Calu3 (cell line): Measurements from ENCODE around the gene KIF16B. TPM values are rescaled to one million over a fixed set of nuclear protein-coding genes. Genes with fewer than 3 reads are reported as not detected.

Source experiments
- BruUV-seq: library from RNA; stranded (reverse); fragments of 400-500 nt; replicated peaks from 2 replicates; lab custom pipeline; 2021; lab: Mats Ljungman, UMichigan
- CTCF ChIA-PET: fragments of 300-600 bp; sonication (Branson Sonifier 250); formaldehyde crosslinking; loops from one replicate; lab custom pipeline; 2022; ENCODE audit warnings: antibody characterized with exemption; lab: Charles Lee
- DNase-seq: peaks from one replicate; pipeline ENCODE4 v3.0.0; 2022
- H3K27ac Mint-ChIP-seq: one replicate; pipeline ENCODE4 v1.8.0; 2022; ENCODE audit warnings: mixed read lengths; ENCODE audit not compliant: unreplicated experiment
- H3K27me3 Mint-ChIP-seq: one replicate; pipeline ENCODE4 v1.8.0; 2022; ENCODE audit warnings: mixed read lengths; ENCODE audit not compliant: unreplicated experiment
- H3K36me3 Mint-ChIP-seq: one replicate; pipeline ENCODE4 v1.8.0; 2022; ENCODE audit warnings: mild to moderate bottlenecking, moderate library complexity, mixed read lengths; ENCODE audit not compliant: insufficient read depth, unreplicated experiment
- H3K4me1 Mint-ChIP-seq: one replicate; pipeline ENCODE4 v1.8.0; 2022; ENCODE audit warnings: mild to moderate bottlenecking, low read depth, mixed read lengths; ENCODE audit not compliant: unreplicated experiment
- H3K4me3 Mint-ChIP-seq: one replicate; pipeline ENCODE4 v1.8.0; 2022; ENCODE audit warnings: mild to moderate bottlenecking, low read depth, moderate library complexity, mixed read lengths; ENCODE audit not compliant: unreplicated experiment
- H3K9me3 Mint-ChIP-seq: one replicate; pipeline ENCODE4 v1.8.0; 2022; ENCODE audit warnings: low read depth, mixed read lengths; ENCODE audit not compliant: unreplicated experiment
- CTCF ChIP-seq: fragments of 200-600 bp; IDR thresholded peaks from one replicate; pipeline ENCODE4 v1.8.0; 2022; ENCODE audit warnings: antibody characterized with exemption; ENCODE audit not compliant: unreplicated experiment
- intact Hi-C: fragments of 100-400 bp; cut with micrococcal nuclease; formaldehyde crosslinking; loops from one replicate; pipeline ENCODE4 v1.10.0; 2022; ENCODE audit not compliant: unreplicated experiment
- total RNA-seq: library from RNA; stranded (reverse); gene quantifications from 2 replicates; pipeline ENCODE4 v1.2.3, GENCODE V29; 2022

The KIF16B gene
- total RNA-seq, 1 experiment from 2014 or later, result 4.3 TPM

GRCh38 chr20:16404640-16405039 is 168.6 kb downstream of the KIF16B start:
- TF ChIP-seq CTCF, result no peak
- no TSS peak for BruUV-seq
- no peak overlapping the region for H3K27ac Mint-ChIP-seq
- no peaks in the 10 kb centered on the region for H3K36me3 Mint-ChIP-seq
- peaks cover 3% of the 10 kb centered on the region for H3K9me3 Mint-ChIP-seq
- DNase-seq, result no peak
- intact Hi-C loops, result no loop called here
- no peaks in the 10 kb centered on the region for H3K27me3 Mint-ChIP-seq
- H3K4me3 Mint-ChIP-seq, result no peak overlapping the region
- CTCF ChIA-PET, result no interaction called here
- peaks cover 19% of the 10 kb centered on the region for H3K4me1 Mint-ChIP-seq

DNA sequence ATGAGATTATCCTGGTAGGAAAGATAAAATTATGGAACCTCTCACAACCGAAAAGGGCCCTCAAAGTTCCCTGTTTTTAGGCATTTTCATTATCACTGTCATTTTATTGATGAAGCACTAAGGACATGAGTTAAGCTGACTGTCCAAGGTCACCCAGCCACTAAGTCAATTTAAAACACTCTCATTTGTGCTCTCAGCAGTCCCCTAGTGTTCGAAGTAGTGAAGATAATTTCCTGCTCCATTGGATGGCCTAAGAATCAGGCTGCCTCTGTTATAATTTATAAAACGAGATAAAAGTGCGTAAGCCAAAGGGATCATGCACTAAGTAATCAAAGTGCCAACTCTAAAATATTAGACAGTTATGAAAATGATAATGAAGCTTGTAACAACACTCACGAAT is 169.1 kb downstream of the KIF16B start:
- intact Hi-C loops, result no loop called here
- TF ChIP-seq CTCF, result no peak
- Mint-ChIP-seq H3K4me3 (no peak overlapping the region), H3K9me3 (peaks cover 3% of the 10 kb centered on the region), H3K4me1 (peaks cover 15% of the 10 kb centered on the region), H3K36me3 (no peaks in the 10 kb centered on the region), H3K27me3 (no peaks in the 10 kb centered on the region), H3K27ac (no peak overlapping the region)
- BruUV-seq, result no TSS peak
- DNase-seq, result no peak
- CTCF ChIA-PET, result no interaction called here

DNA sequence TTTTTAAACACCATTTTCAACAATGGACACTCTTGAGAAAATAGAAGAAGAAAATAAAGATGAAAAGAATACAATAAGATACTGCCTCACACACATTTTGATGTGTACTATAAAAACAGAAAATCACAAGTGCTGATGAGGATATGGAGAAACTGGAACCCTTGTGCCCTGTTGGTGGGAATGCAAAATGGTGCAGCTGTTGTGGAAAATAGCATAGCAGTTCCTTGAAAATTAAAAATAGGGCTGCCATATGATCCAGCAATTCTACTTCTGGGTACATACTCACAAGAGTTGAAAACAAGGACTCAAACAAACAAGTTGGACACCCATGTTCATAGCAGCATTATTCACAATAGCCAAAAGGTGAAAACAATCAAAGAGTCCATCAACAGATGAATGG is 173.0 kb downstream of the KIF16B start:
- intact Hi-C loops, result no loop called here
- Mint-ChIP-seq H3K36me3 (no peaks in the 10 kb centered on the region), H3K4me1 (no peaks in the 10 kb centered on the region), H3K27ac (no peak overlapping the region), H3K4me3 (no peak overlapping the region), H3K9me3 (no peaks in the 10 kb centered on the region), H3K27me3 (no peaks in the 10 kb centered on the region)
- no peak for DNase-seq
- no peak for TF ChIP-seq CTCF
- BruUV-seq, result no TSS peak
- CTCF ChIA-PET, result no interaction called here

DNA sequence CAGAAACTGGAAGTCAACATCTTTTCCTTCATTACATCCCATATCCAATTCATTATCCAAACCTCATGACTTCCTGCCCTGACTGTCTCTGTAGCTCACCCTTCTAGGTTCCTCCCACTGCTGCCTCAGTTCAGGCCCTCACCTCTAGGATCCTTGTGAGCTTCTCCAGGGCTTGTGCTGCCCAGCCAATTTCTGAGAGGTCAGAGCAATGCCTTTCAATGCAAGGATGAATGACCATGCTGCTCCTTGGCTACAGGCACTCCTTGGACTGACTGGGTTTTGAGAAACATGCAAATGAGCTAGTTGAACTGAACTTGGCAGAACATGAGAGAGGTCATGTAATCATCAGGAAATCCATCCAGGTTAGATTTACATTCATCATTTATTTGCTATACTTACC is 173.4 kb downstream of the KIF16B start:
- Mint-ChIP-seq H3K9me3 (no peaks in the 10 kb centered on the region), H3K4me3 (no peak overlapping the region), H3K27me3 (no peaks in the 10 kb centered on the region), H3K27ac (no peak overlapping the region), H3K4me1 (no peaks in the 10 kb centered on the region), H3K36me3 (no peaks in the 10 kb centered on the region)
- CTCF ChIA-PET, result no interaction called here
- intact Hi-C loops, result no loop called here
- BruUV-seq, result no TSS peak
- no peak for TF ChIP-seq CTCF
- DNase-seq, result no peak
